Measurements from ENCODE around the gene PFAS. TPM values are rescaled to one million over a fixed set of nuclear protein-coding genes. Genes with fewer than 3 reads are reported as not detected.

PFAS gene
- total and polyA plus RNA-seq, 2 of the 8 experiments (the other 6 are each of a cell fraction or from before 2014, with no cell fraction given) = 88.4 to 248 TPM

- no peak overlapping the region for H4K8ac ChIP-seq (ENCODE audit: extremely low read depth, insufficient read depth, low read length)
- H2AK5ac ChIP-seq (ENCODE audit: low read depth, low read length) = no peak overlapping the region
- no peak overlapping the region for H3K9ac ChIP-seq (replicated peaks in 1 of 4; ENCODE audit: extremely low read depth in 1 of 4, low read depth in 3 of 4, low read length in 3 of 4)
- H3K14ac ChIP-seq (ENCODE audit: insufficient read length) = no peak overlapping the region
- H2BK120ac ChIP-seq (replicated peaks; ENCODE audit: low read depth, low read length) = no peak overlapping the region
- no peaks in the 10 kb centered on the region for H3K27me3 ChIP-seq (replicated peaks in 1 of 4; ENCODE audit: control insufficient read depth in 3 of 4, extremely low read depth in 1 of 4, insufficient read depth in 3 of 4, low read length in 3 of 4)
- H4K20me1 ChIP-seq (replicated peaks in 1 of 2; ENCODE audit: control insufficient read depth in 1 of 2, insufficient read depth in 2 of 2, low read length in 2 of 2) = peaks cover 3 to 5% of the 10 kb centered on the region in 2 experiments
- no peak overlapping the region for H4K5ac ChIP-seq (ENCODE audit: insufficient read length, low read depth, low read length)
- H3K23me2 ChIP-seq (ENCODE audit: low read depth, low read length) = no peaks in the 10 kb centered on the region
- no peak overlapping the region for H3K4me3 ChIP-seq (ENCODE audit: extremely low read depth in 1 of 4, insufficient read depth in 2 of 4, low read depth in 3 of 4, low read length in 4 of 4)
- no peak overlapping the region for H3K4ac ChIP-seq (replicated peaks; ENCODE audit: insufficient read length, low read depth, low read length)
- no peak overlapping the region for H3K56ac ChIP-seq (replicated peaks; ENCODE audit: insufficient read length, low read depth, low read length)
- H2BK20ac ChIP-seq (ENCODE audit: low read length) = no peak overlapping the region
- peaks cover 2 to 20% (median 16%) of the 10 kb centered on the region in 4 experiments; a peak in 7 of 8 replicates for H3K36me3 ChIP-seq (ENCODE audit: control insufficient read depth in 2 of 4, insufficient read depth in 4 of 4, low read length in 3 of 4)
- H2BK15ac ChIP-seq (ENCODE audit: low read length) = no peak overlapping the region
- no peak overlapping the region for H3K23ac ChIP-seq (ENCODE audit: insufficient read length)
- FAIRE-seq = no peak
- no peaks in the 10 kb centered on the region for H3K79me2 ChIP-seq (ENCODE audit: control insufficient read depth in 1 of 2, insufficient read depth in 2 of 2, low read length in 2 of 2)
- H3K4me2 ChIP-seq (ENCODE audit: insufficient read depth in 1 of 2, low read depth in 2 of 2, low read length in 2 of 2) = no peak overlapping the region
- H2BK5ac ChIP-seq (ENCODE audit: low read depth, low read length) = no peak overlapping the region
- no peak overlapping the region for H2BK12ac ChIP-seq (ENCODE audit: low read depth, low read length)
- WGBS, 2 experiments (ENCODE audit: extremely low coverage in 1 of 2, insufficient coverage in 1 of 2, insufficient read length in 1 of 2, insufficient replicate concordance in 2 of 2, low coverage in 1 of 2, low lambda C conversion rate in 2 of 2, missing lambda C conversion rate in 1 of 2) = 94% methylated on average over 4 of the region's 4 CpGs; no CpG with 5 or more reads in 1 of the 2 experiments
- no peaks in the 10 kb centered on the region; a peak in 1 of 7 replicates for H3K4me1 ChIP-seq (replicated peaks in 1 of 4; ENCODE audit: control insufficient read depth in 3 of 4, insufficient read depth in 4 of 4, low read length in 3 of 4)
- no peaks in the 10 kb centered on the region for H3K79me1 ChIP-seq (ENCODE audit: low read depth, low read length)
- ChIA-PET POLR2A (ENCODE audit: partially characterized antibody) (interaction anchor here (0.7 to 66.3 kb wide), 4 partner anchors 11 to 103 kb away, joined by 3 to 1521 read pairs (median 59); partner anchors contain the start of genes CTC1, KRABD2, PFAS and RANGRF), CTCF (ENCODE audit: partially characterized antibody) (interaction anchor here (1.0 to 1.9 kb wide), 3 partner anchors 9 to 27 kb away, joined by 3 to 4 read pairs (median 3); no protein-coding TSS in a partner anchor)
- H3K9me3 ChIP-seq (ENCODE audit: insufficient read depth in 2 of 2, low read depth in 1 of 2, low read length in 1 of 2) = no peaks in the 10 kb centered on the region
- H3K18ac ChIP-seq (ENCODE audit: extremely low read depth, low read length) = no peak overlapping the region
- no peak overlapping the region for H2AFZ ChIP-seq (ENCODE audit: low read length)
- H4K91ac ChIP-seq (replicated peaks; ENCODE audit: insufficient read length, low read length) = no peak overlapping the region
- H3K27ac ChIP-seq (ENCODE audit: low read depth, low read length) = no peak overlapping the region
- no peak for DNase-seq (ENCODE audit: low read depth in 1 of 2, low spot score in 2 of 2)
- TF ChIP-seq CBX5 (IDR thresholded peaks at IDR 0.05; ENCODE audit: low read depth, low read length) = no peak
- no peak for TF ChIP-seq EP300 (IDR thresholded peaks at IDR 0.05; ENCODE audit: borderline replicate concordance in 1 of 2, low read depth in 2 of 2, low read length in 2 of 2)
- TF ChIP-seq KDM1A (IDR thresholded peaks at IDR 0.05; ENCODE audit: borderline replicate concordance, low read length) = no peak
- TF ChIP-seq BACH1 (IDR thresholded peaks at IDR 0.05; ENCODE audit: low read length) = no peak
- no peak for TF ChIP-seq GABPA (IDR thresholded peaks at IDR 0.05; ENCODE audit: borderline replicate concordance, insufficient read depth, low read length)
- TF ChIP-seq RFX5 (IDR thresholded peaks at IDR 0.05; ENCODE audit: borderline replicate concordance, low read depth, low read length) = no peak
- no peak for TF ChIP-seq SRF (IDR thresholded peaks at IDR 0.05; ENCODE audit: low read depth, low read length)
- TF ChIP-seq SP4 (IDR thresholded peaks at IDR 0.05; ENCODE audit: low read length) = no peak
- TF ChIP-seq CTBP2 (IDR thresholded peaks at IDR 0.05; ENCODE audit: borderline replicate concordance, insufficient read depth, insufficient read length, low read length) = no peak
Measured at GRCh38 chr17:8273884-8274444, 24.9 kb downstream of the PFAS start.
